ENCODE results near the gene TMX3.

DNA sequence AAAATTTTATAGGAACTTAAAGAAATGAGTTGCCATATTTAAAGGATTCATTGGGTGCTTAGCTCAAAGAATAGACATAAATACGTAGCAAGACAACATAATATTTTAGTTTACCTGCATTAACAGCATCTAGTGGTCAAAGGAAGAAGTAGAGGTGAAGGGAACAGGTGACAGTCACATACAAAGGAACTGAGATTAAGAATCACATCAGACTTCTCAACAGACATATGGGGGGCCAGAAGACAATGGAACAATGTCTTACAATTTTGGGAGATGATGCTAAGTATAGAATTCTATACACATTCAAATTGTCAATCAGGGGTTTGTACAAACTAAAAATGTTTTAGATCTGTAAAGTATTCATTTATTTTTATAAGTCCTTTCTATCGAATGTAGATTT, 44.4 kb upstream of the TMX3 start:
- TF ChIP-seq, protein P1, sequence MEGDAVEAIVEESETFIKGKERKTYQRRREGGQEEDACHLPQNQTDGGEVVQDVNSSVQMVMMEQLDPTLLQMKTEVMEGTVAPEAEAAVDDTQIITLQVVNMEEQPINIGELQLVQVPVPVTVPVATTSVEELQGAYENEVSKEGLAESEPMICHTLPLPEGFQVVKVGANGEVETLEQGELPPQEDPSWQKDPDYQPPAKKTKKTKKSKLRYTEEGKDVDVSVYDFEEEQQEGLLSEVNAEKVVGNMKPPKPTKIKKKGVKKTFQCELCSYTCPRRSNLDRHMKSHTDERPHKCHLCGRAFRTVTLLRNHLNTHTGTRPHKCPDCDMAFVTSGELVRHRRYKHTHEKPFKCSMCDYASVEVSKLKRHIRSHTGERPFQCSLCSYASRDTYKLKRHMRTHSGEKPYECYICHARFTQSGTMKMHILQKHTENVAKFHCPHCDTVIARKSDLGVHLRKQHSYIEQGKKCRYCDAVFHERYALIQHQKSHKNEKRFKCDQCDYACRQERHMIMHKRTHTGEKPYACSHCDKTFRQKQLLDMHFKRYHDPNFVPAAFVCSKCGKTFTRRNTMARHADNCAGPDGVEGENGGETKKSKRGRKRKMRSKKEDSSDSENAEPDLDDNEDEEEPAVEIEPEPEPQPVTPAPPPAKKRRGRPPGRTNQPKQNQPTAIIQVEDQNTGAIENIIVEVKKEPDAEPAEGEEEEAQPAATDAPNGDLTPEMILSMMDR (IDR thresholded peaks at IDR 0.05), result no peak
- TF ChIP-seq POLR2A (IDR thresholded peaks at IDR 0.05), result no peak

Measured in thyroid gland (tissue), 4 donors.